ENCODE data around the gene NR2E1. TPM values are rescaled to one million over a fixed set of nuclear protein-coding genes. Genes with fewer than 3 reads are reported as not detected.

NR2E1 gene
- total RNA-seq, 2 donors from 2014 or later, result not detected

GRCh38 chr6:108194503-108194902 lies 28.7 kb downstream of the NR2E1 start:
- intact Hi-C loops (cut with DNase I, micrococcal nuclease), result no loop called here
- DNase-seq, result no peak
- ATAC-seq, result no peak

- intact Hi-C loops (cut with DNase I, micrococcal nuclease), result no loop called here
Measured at GRCh38 chr6:108195209-108195608, 29.4 kb downstream of the NR2E1 start.

GRCh38 chr6:108198761-108199498 lies 33.1 kb downstream of the NR2E1 start:
- intact Hi-C loops (cut with DNase I, micrococcal nuclease), result no loop called here
- no peak for DNase-seq
- no peak for ATAC-seq

More at GRCh38 chr6:108195209-108195608, 29.4 kb downstream of the NR2E1 start:
- DNase-seq (no peak), ATAC-seq (no peak)

GRCh38 chr6:108200186-108200585 lies 34.4 kb downstream of the NR2E1 start:
- DNase-seq, result no peak
- ATAC-seq, result no peak
- intact Hi-C loops (cut with DNase I, micrococcal nuclease), result no loop called here

GRCh38 chr6:108200631-108201030 lies 34.8 kb downstream of the NR2E1 start:
- ATAC-seq, result no peak
- no peak for DNase-seq
- intact Hi-C loops (cut with DNase I, micrococcal nuclease), result no loop called here

- DNase-seq, result no peak
- intact Hi-C loops (cut with DNase I, micrococcal nuclease), result no loop called here
- no peak for ATAC-seq
Measured at GRCh38 chr6:108203189-108204112, 37.6 kb downstream of the NR2E1 start.

GRCh38 chr6:108207013-108207412 lies 41.2 kb downstream of the NR2E1 start:
- DNase-seq (no peak), ATAC-seq (no peak)
- intact Hi-C loops (cut with DNase I, micrococcal nuclease), result no loop called here

- DNase-seq (no peak), ATAC-seq (no peak)
- intact Hi-C loops (cut with DNase I, micrococcal nuclease), result no loop called here
Measured at GRCh38 chr6:108209738-108210137, 43.9 kb downstream of the NR2E1 start.

- DNase-seq (no peak), ATAC-seq (no peak)
- intact Hi-C loops (cut with DNase I, micrococcal nuclease), result no loop called here
Measured at GRCh38 chr6:108210556-108210955, 44.7 kb downstream of the NR2E1 start.

GRCh38 chr6:108211671-108212070 lies 45.8 kb downstream of the NR2E1 start:
- no peak for ATAC-seq
- intact Hi-C loops (cut with DNase I, micrococcal nuclease), result no loop called here

GRCh38 chr6:108222064-108222463 lies 56.2 kb downstream of the NR2E1 start:
- DNase-seq (no peak), ATAC-seq (no peak)
- intact Hi-C loops (cut with DNase I, micrococcal nuclease), result no loop called here

More at GRCh38 chr6:108211671-108212070, 45.8 kb downstream of the NR2E1 start:
- DNase-seq, result no peak

- no peak for ATAC-seq
- DNase-seq, result no peak
- intact Hi-C loops (cut with DNase I, micrococcal nuclease), result no loop called here
Measured at GRCh38 chr6:108222504-108222903, 56.7 kb downstream of the NR2E1 start.

- no peak for ATAC-seq
- intact Hi-C loops (cut with DNase I, micrococcal nuclease), result no loop called here
- no peak for DNase-seq
Measured at GRCh38 chr6:108227290-108227689, 61.5 kb downstream of the NR2E1 start.

GRCh38 chr6:108228416-108228815 lies 62.6 kb downstream of the NR2E1 start:
- DNase-seq (no peak), ATAC-seq (no peak)
- intact Hi-C loops (cut with DNase I, micrococcal nuclease), result no loop called here

GRCh38 chr6:108235127-108235526 lies 69.3 kb downstream of the NR2E1 start:
- DNase-seq (peak in 1 of 2 donors; percentile 16), ATAC-seq (no peak)
- intact Hi-C loops (cut with DNase I, micrococcal nuclease), result no loop called here

GRCh38 chr6:108236791-108237190 lies 71.0 kb downstream of the NR2E1 start:
- intact Hi-C loops (cut with DNase I, micrococcal nuclease), result no loop called here
- ATAC-seq (no peak), DNase-seq (no peak)

GRCh38 chr6:108238322-108238721 lies 72.5 kb downstream of the NR2E1 start:
- intact Hi-C loops (cut with DNase I, micrococcal nuclease), result no loop called here
- ATAC-seq (no peak), DNase-seq (no peak)

Data from left colon (tissue), 2 donors.